Measurements from ENCODE around the gene TFR2.

TFR2 gene

GRCh38 chr7:100678291-100678984, 37.1 kb upstream of the TFR2 start:
- no peak overlapping the region for H3K4me3 ChIP-seq (ENCODE audit: low read depth, low read length)
- TF ChIP-seq, protein P1, sequence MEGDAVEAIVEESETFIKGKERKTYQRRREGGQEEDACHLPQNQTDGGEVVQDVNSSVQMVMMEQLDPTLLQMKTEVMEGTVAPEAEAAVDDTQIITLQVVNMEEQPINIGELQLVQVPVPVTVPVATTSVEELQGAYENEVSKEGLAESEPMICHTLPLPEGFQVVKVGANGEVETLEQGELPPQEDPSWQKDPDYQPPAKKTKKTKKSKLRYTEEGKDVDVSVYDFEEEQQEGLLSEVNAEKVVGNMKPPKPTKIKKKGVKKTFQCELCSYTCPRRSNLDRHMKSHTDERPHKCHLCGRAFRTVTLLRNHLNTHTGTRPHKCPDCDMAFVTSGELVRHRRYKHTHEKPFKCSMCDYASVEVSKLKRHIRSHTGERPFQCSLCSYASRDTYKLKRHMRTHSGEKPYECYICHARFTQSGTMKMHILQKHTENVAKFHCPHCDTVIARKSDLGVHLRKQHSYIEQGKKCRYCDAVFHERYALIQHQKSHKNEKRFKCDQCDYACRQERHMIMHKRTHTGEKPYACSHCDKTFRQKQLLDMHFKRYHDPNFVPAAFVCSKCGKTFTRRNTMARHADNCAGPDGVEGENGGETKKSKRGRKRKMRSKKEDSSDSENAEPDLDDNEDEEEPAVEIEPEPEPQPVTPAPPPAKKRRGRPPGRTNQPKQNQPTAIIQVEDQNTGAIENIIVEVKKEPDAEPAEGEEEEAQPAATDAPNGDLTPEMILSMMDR (IDR thresholded peaks at IDR 0.05; ENCODE audit: low read depth, low read length, missing control alignments), result no peak
- DNase-seq (ENCODE audit: low read depth), result no peak

DNA sequence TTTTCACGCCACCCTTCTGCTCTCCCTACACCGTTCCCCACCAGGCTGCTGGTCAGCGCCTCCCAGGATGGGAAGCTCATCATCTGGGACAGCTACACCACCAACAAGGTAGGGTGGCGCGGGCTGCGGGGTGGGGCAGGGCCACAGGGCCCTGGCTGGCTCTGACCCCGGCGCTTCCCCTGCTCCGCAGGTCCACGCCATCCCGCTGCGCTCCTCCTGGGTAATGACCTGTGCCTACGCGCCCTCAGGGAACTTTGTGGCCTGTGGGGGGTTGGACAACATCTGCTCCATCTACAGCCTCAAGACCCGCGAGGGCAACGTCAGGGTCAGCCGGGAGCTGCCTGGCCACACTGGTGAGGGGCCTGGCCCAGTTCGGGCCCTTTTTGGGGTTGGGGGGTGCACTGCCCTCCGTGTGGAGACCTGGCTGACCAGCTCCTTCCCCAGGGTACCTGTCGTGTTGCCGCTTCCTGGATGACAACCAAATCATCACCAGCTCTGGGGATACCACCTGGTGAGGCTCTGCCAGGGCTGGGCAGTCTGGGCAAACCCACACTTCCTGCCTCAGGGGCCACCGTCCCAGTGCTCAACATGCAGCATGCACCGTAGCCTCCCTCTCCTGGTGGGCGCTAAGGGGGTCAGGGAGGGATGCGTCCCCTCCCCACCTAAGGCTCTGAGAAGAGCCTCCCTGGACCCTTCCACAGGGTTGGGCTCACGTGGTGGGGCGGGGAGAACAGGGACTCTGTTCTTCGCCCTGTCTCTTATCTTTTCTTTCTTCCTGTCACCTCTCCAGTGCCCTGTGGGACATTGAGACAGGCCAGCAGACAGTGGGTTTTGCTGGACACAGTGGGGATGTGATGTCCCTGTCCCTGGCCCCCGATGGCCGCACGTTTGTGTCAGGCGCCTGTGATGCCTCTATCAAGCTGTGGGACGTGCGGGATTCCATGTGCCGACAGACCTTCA, 36.2 kb upstream of the TFR2 start:
- no peak for DNase-seq (ENCODE audit: low read depth)
- TF ChIP-seq, protein P1 (IDR thresholded peaks at IDR 0.05; ENCODE audit: low read depth, low read length, missing control alignments), result no peak
- no peak overlapping the region for H3K4me3 ChIP-seq (ENCODE audit: low read depth, low read length)

GRCh38 chr7:100676501-100677306, 35.4 kb upstream of the TFR2 start:
- peak overlapping the region; percentile 98 for H3K4me3 ChIP-seq (ENCODE audit: low read depth, low read length)
- no peak for DNase-seq (ENCODE audit: low read depth)
- TF ChIP-seq, protein P1 (IDR thresholded peaks at IDR 0.05; ENCODE audit: low read depth, low read length, missing control alignments), result no peak

- peak; percentile 68 for DNase-seq (ENCODE audit: low read depth)
- H3K4me3 ChIP-seq (ENCODE audit: low read depth, low read length), result peak overlapping the region; percentile 98
- TF ChIP-seq, protein P1 (IDR thresholded peaks at IDR 0.05; ENCODE audit: low read depth, low read length, missing control alignments), result no peak
Measured at GRCh38 chr7:100675581-100676350, 34.4 kb upstream of the TFR2 start.

DNA sequence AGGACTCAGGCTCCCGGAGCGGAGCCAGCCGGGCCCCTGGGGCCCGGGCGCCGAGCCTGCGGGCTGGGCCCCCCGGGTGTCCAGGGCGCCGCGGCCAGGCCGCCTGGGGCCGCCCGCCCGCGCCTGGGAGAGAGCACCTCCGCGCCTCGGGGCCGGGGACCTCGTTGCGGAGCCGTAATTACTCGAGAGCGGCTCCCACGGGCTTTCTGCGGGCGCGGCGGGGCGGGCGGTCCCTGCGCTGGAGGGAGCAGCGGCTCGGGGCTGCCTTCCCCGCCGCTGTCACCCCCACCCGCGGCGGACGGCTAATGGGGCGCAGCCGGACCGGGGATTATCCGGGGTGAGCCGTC, 33.7 kb upstream of the TFR2 start:
- peak overlapping the region; percentile 98 for H3K4me3 ChIP-seq (ENCODE audit: low read depth, low read length)
- DNase-seq (ENCODE audit: low read depth), result no peak

More for the DNA sequence above, 33.7 kb upstream of the TFR2 start:
- TF ChIP-seq, protein P1 (IDR thresholded peaks at IDR 0.05; ENCODE audit: low read depth, low read length, missing control alignments), result no peak

Data from GM12864 (cell line).